Endometrial microvascular endothelial cells (primary cell): ENCODE data around the gene MTUS2. TPM values are rescaled to one million over a fixed set of nuclear protein-coding genes. Genes with fewer than 3 reads are reported as not detected.
"Not testable (repeated sequence)": the region's sequence is repeated elsewhere in the genome, so short reads cannot be mapped to it uniquely, and the experiment has no call there.

Experiments used
- in situ Hi-C: cut with HindIII; loops from 2 replicates; pipeline ENCODE4 v1.10.0; 2017; ENCODE audit warnings: low sequenced_read_pairs, low pct_unique_long_range_greater_than_20kb; ENCODE audit errors: inconsistent ontology term
- total RNA-seq: library from RNA; depleted of rRNA; stranded (reverse); fragments of >200 nt; gene quantifications from one replicate; pipeline ENCODE4 v1.2.3, GENCODE V29; 2015; ENCODE audit errors: inconsistent ontology term

MTUS2 gene
- total RNA-seq, 1 donor from 2014 or later: not detected

DNA sequence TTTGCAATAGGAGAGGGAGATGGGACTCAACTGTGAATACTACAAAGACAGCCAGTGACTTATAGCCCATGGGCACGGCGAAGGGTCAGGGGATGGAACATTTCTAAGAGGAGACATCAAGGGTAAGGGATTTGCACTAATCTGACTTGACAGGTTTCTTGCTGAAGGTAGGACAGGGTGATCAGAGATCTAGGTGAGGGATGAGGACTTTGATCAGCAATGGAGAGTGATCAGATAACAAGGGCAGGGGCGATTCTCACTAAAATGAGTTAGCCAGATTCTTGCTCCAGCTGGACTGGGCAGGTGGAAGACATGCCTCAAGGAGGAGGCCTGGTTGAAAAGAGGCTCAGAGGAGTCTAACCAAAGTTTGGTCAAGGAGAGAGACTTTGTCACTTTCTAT is 566.1 kb downstream of the MTUS2 start:
- in situ Hi-C loops: no loop called here

DNA sequence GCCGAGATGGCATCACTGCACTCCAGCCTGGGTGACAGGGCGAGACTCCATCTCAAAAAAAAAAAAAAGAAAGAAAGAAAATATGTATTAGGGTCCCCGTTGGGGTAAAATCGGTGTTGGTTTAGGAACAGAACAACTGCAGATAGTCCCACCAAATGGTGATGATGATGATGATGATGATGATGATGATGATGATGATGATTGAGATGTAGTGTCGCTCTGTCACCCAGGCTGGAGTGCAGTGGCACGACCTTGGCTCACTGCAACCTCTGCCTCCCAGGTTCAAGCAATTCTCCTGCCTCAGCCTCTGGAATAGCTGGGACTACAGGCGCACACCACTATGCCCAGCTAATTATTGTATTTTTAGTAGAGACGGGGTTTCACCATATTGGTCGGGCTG is 570.5 kb downstream of the MTUS2 start:
- in situ Hi-C loops: not testable (repeated sequence)

DNA sequence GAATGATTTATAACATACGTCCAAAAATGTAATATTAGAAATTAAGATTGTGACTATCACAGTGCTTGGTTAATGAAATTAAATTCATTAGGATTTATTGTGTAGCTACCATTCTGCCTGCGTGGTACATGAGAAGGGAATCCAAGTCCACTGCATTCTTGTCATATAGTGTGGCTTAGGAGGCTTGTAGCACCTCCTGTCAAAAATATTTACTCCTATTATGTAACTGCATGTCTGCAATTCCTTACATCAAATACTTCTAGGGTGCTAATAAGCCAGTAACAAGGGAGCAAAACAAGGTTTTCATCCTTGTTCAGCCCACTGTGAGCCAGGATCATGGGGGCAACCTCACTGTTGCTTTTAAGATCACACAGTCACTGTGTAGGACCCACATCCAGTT is 576.3 kb downstream of the MTUS2 start:
- in situ Hi-C loops: no loop called here

DNA sequence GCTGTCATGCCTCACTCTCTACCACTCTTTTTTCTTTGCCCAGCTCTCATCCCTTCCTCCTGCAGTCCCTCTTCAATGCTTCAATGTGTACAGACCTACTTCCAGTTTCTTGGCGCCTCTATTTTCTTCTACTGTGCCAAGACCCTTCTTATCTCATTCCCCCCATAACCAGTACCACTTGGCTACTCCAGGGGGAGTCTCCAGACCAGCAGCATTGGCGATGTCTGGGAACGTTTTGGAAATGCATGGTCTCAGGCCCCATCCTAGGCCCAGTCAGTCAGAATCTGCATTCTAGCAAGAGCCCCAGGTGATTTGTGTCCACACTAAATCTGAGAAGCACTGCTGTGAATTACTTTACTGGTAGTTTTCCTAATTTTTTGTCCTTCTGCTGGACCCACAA is 577.1 kb downstream of the MTUS2 start:
- in situ Hi-C loops: no loop called here

DNA sequence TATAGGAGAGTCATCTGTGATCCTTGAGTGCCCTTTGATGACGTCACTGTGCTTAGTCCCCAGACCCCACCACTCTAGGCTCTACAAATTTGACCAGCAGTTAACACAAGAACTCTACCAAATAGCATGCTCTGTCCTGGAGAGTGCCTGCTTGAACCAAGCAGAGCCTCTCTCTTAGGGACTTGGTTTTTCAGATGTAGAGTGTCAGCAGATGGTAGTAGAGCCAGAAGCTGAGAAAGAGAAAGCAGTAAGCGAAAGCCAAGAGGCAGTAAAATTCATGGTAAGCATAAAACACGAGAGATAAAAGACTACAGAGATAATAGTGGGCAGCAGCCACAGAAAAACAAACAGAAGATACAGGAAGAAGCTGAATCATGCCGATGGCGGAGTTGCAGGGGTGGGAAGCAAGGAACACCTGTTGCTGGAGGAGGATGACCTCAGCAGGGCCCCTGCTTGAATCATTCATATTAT is 582.1 kb downstream of the MTUS2 start:
- in situ Hi-C loops: no loop called here

DNA sequence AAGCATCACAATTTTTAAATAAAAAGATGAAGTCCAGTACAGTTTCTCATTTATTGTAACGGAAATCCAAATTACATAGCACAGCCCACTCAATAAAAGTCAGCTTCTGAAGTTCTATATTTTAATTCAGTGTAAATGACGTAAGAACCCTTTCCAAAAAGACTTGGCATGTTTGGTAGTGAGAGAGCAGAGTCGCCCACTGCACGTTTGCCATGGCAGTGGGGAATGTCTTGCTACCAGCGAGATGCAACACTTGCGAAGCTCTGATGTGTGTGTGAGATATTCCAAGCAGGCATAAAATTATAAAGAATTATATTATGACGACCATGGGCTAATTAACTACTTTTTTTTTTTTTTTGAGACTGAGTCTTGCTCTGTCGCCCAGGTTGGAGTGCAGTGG is 585.3 kb downstream of the MTUS2 start:
- in situ Hi-C loops: no loop called here

DNA sequence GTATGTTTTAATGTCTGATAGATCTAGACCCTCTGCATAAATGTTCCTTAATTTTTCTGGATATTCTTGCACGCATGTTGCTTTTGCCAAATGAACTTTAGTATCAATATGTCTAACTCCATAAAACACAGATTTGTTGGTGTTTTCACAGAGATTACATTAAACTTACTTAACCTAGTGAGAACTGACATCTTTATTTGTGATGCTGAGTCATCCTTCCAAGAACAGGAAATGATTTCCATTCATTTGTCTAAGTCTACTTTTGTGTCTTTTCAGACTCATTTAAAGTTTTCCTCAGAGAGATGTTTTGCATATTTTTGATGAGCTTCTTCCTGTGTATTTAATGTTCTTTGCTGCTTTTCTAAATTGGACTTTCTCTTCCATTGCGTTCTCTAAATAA is 591.3 kb downstream of the MTUS2 start:
- in situ Hi-C loops: no loop called here

DNA sequence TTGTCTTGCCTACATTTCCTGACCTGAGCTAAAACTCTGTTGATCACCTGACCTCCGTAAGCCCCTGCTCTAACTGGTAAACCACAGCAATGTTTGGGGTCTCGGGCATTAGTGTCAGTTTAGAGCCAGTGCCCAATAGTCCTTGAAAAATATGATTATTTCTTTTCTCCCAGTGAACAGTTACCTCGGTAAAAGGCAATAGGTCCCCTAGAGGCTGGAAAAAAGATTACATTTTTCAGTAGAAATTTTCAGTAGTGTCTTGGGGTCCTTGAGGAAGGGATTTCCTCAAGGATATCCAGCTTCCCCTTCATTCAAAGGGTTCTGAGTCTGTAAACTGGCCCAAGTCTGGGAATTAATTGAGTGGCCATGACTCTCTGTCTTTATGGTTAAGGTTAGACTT is 597.9 kb downstream of the MTUS2 start:
- in situ Hi-C loops: no loop called here

DNA sequence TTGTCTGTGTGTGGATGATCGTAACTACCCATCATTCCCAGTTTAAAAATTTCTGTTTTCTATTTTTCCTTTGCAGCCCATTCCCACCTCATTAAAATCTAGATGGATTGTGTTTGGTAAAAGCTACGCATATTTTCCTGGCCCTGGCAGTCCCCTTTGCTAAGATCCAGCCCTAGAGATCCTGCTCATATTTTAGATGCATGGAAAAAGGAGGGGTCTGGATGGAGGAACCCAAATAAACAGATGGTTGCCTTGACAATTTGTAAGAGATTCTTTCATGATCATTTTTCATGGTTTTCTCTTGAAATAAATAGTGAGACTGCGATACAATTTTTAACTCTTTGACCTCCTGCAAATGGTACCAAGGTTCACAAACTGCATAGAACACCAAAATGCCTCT is 601.0 kb downstream of the MTUS2 start:
- in situ Hi-C loops: no loop called here

DNA sequence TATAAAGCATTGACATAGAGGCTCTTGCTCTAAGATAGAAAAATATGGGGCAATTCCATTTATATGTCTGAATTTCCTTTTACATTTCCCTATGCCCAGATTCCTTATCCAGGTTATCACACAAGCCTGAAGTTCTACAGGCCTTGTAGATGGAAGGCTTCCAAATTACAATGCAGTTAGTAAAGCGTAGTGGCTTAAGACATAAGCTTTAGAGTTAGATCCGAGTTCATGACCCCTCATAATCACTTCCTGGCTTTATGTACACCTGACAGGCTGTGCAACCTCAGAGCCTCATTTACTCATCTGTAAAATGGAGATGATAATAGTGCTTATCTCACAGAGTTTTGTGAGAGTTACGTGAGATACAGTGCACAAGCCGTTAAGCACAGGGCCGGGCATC is 601.9 kb downstream of the MTUS2 start:
- in situ Hi-C loops: no loop called here

DNA sequence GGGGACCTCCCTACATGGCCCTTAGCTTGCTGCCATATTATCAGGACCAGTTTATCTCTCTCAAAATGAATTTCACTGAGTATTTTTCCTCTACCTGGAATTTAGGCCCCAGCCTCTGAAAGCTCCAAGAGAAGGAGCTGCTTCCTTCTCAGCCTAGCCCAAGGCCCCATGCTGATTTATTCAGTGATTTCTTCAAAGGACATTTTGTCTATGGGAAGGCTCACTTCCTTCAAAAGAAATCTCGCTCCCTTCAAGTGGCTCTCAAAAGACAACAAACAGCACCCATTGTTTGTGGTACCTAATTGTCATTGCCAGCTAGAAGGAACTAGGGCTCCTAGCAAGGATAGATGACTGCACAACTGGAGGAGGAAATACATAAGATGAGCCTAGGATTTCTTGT is 602.9 kb downstream of the MTUS2 start:
- in situ Hi-C loops: no loop called here

DNA sequence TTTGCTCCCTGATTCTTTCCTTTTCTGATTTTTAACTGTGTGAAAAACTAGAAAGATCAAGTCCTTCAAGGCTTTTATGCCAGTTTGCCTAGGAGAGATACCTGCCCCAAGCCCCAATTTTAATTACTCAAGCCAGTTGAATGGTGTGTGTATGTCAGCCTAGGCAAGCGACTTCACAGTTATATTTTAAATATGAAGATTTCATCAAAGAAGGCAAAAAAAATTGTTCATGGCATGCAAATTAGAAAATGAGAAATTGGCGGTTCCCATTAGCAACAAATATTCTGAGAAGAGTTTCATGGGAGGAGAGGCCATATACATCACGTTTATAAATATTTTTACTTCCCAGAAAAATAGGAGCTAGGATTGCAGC is 607.8 kb downstream of the MTUS2 start:
- in situ Hi-C loops: no loop called here

DNA sequence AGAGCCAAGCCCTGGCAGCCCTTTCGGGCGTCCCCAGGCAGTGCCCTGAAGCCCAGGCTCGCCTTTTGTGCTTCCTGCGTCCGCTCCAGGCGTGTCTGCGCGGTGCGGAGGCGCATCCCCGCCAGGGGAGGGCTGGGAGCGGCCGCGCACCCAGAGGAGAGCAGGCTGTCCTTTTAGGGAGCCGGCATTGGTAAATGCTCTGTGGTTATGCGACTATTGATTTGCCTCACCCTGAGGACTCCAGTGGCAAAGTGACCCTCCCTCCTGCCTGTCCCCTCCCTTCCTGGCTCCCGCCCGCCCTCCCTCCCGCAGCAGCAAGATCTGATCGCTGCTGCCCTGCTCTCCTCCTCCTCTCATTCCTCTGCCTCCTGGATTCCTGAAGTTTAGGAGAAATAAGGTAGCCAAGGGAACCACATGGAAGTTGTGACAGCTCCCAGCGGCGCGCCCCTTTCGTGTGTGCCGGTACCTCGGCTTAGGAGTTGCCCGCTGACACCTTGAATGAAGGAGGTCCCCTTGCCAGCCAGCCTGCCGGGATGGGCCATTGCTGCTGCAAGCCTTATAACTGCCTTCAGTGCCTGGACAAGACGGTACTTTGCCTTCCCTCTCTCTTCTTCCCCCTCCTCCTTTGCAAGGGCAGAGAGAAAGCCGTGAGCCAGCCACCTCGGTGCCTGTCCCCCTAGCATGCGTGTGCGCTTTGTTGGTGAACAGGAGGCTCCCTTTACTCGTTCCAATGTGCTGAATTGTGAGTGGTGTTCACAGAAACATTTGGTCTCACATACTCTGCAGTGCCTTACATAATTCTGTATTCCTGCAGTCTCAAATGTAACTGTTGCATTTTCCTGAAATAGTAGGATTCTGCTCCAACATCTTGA is 608.4 kb downstream of the MTUS2 start:
- in situ Hi-C loops: no loop called here

DNA sequence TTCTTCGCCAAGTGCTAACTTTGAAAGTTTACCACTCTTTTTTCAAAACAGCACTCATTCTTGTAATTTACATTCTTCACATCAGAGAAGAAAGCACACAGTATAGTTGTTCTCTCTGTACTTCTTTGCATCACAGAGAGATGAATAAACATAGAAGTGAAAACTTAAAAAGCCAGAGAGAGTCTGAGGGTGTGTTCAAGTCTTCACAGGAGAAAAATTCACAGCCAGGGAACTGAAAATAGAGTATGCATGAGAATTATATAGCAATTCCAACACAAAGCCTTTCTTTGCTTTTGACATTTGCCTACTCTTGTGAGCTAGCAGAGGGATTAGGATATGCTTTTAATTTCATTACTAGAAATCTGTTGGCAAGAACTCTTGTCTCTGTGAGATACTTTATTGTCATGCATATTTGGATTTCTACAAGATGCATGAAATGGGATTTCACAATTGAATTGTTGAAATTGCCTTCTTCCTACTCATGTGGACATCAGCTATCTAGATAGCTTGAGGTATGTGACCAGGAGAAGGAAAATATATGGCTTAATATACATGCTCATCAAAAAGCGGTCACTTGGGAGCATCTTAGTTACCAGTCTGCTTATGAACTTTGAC is 609.3 kb downstream of the MTUS2 start:
- in situ Hi-C loops: no loop called here

DNA sequence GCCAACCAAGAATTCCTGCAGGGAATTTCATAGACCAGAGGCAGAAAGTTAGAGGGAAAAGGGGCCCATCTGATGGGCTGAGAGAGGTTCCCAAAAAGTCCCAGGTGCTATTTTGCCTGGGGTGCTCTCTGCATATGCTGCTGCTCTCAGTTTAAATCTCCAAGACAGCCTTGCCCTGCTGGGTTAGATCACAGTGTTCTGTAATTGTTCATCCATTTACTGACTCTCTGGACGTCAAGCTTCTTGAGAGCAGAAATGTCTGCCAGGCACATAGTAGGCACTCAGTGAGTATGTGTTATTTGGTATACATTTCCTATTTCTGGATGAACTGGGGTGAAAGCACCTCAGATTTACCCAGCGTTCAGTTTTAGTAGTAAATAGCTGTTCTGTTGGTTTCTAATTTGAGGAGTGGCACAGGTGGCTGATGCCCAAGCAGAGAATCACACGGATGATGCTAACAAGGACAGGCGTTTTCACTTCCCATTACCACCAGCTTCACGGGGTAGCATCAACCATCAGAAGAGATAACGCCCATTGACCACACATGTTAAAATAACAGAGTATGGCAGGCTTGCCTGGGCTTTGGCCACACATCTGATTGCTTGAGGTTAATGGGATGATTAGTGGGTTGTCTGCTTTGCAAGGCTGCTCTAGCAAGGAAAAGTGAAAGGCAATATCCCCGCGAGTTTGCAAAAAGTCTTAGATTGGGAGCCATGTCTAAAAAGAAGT is 614.2 kb downstream of the MTUS2 start:
- in situ Hi-C loops: no loop called here

DNA sequence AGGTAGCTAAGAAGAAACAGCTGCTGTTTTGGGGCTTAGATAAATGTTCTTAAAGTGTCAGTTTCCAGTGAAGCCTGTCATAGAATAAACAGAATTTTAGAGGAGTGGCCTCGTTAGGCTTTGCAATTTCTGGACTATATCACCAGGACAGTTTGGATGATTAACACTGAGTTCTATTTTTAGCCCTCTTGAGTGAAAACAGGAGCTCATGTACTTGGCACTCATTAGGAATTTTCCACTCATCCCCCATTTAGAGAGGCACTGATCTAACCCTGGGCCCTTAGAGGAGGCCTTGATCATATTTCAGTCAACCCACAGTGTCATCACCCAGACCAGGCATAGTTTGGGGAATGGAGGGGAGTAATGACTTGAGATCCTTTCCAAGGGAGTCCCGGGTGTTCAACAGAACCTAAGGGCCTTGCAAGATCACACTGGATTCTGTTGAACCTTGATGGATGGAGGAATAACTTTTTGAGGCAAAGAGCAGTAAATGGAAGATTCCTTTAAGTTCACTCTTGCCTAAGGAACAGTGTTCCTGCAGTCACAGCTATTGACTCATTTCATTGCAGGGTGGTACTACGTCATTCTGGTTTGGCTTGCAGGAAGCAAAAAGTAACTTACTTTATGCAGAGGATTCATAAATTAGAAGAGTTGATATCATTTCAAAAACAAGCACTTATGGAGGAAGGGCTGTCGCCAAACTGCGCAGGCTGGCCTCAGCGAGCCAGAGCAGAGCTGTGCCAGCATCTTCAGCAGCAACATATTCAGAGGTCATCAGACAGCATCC is 615.2 kb downstream of the MTUS2 start:
- in situ Hi-C loops: no loop called here

DNA sequence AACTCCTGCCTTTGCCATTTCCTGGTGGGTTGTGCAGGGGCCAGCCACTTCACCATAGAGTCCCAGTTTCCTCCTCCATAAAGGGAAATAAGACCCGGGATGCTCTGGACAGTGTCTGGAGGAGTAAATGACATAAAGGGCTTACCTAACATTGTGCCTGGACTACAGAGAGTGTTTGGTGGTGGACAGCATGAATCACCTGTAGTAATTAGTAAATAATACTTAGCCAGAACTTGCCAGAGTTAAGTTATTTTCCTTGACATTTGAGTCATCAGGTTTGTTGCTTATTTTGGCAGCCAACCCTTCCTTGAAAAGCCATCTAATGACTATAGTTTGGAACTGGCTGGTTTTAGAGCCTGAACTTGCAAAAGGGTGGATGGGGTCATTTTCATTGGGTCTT is 616.2 kb downstream of the MTUS2 start:
- in situ Hi-C loops: no loop called here

DNA sequence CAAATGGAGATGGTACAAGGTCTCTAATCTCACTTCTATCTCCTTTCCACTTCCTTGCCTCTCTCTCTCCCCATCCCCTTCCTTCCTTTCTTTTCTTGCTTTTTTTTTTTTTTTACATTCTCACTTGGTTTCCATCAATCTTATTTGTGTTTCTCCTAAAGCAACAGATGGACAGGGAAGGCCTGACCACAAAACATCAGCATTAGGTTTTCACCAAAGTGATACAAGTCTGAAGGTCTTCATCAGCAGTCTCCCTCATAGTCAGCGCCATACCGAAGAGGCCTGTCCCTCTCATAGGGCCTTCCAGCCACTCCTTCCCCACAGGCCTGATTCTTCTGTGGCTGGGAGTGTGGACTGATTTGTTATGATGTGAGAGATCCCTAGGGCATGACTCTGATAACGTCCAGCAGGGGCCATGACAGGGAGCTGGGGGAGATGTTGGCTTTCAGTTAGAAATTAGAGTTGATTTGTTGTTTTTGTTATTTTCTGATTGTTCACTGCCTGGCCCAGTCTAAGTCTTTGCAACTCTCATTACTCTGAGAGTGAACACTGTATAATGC is 616.7 kb downstream of the MTUS2 start:
- in situ Hi-C loops: no loop called here

DNA sequence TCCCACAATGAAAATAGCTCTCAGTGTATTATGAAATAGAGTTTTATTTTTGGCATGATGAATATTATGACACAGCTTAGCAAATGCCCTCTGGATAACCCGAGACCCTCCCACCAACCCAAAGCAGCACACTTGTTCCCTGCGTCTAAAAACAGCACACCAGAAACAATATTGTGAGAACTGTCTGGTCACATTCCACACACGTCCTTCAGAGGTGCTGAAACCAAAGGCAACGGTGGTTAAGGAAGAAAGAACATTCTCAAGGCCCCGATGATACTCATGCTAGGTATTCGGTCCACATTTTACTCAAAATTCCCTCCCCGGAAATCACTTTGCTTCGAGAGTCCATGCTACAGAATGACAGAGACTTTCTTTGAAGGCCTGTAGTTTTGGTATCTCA is 618.6 kb downstream of the MTUS2 start:
- in situ Hi-C loops: no loop called here
